Measurements from ENCODE around the gene SNX10. TPM values are rescaled to one million over a fixed set of nuclear protein-coding genes. Genes with fewer than 3 reads are reported as not detected.

Gene SNX10
- total and polyA plus RNA-seq, 11 donors: 0.36 to 22.1 (median 1.1) TPM

DNA sequence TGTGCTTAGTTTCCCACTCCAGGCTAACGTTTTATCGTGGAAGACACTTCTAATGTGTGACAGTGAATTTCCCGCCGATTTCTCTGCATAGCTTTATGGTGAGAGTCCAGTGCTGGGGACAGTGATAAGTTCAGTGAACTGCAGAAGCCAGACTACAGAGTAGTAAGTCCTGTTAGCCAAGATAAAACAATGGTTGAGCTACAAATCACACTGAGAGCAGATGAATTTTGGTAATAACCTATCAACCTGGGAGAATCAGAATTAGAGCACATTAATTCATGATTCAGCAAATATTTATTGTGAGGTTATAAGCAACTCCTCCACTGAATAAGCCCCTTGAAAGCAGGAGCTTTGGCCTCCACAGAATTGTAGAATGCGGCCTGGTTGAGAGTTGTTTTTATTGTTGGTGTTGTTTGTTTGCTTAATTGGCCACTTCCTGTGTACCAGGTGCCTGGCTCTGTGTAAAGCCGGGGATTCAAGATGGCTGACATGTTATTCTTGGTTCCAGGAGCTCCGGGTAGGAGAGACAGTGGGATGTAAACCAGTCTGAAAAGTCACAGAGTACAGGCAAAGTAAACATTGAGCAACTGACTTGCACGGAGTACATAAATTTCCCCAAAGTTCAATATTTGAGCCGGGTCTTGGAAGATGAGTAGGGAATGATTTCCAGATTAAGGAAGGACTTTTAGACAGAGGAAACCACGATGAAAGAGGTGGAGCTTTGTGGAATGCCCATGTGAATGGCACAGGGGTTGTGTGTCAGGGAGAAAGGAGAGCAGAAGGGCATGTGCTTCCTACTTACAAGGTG, 112.7 kb downstream of the SNX10 start:
- H3K9me3 ChIP-seq: peaks cover 0 to 10% (median 0%) of the 10 kb centered on the region in 12 donors
- ATAC-seq (no peak), DNase-seq (no peak)
- WGBS, 4 donors: 87 to 91% (median 88%) methylated on average over 10 of the region's 10 CpGs
- intact Hi-C loops (cut with DNase I): no loop called here
- H3K27ac ChIP-seq: no peak overlapping the region
- no peak overlapping the region for H3K4me3 ChIP-seq
- TF ChIP-seq CTCF (IDR thresholded peaks at IDR 0.05) (no peak), POLR2A (IDR thresholded peaks at IDR 0.05) (no peak)
- H3K4me1 ChIP-seq: peaks cover 0 to 4% (median 0%) of the 10 kb centered on the region in 12 donors
- H3K27me3 ChIP-seq: peaks cover 0 to 9% (median 0%) of the 10 kb centered on the region in 9 donors
- H3K36me3 ChIP-seq: no peaks in the 10 kb centered on the region

GRCh38 chr7:26406433-26406832, 114.8 kb downstream of the SNX10 start:
- ATAC-seq (no peak), DNase-seq (no peak)
- intact Hi-C loops (cut with DNase I): no loop called here
- H3K4me1 ChIP-seq: no peaks in the 10 kb centered on the region
- no peaks in the 10 kb centered on the region for H3K36me3 ChIP-seq
- peaks cover 0 to 8% (median 0%) of the 10 kb centered on the region in 9 donors for H3K27me3 ChIP-seq
- TF ChIP-seq CTCF (IDR thresholded peaks at IDR 0.05): no peak
- no peak for TF ChIP-seq POLR2A (IDR thresholded peaks at IDR 0.05)
- peaks cover 0 to 10% (median 0%) of the 10 kb centered on the region in 12 donors for H3K9me3 ChIP-seq
- H3K4me3 ChIP-seq: no peak overlapping the region
- no peak overlapping the region for H3K27ac ChIP-seq
- WGBS, 4 donors: 93 to 98% (median 95%) methylated on average over 2 of the region's 2 CpGs

- intact Hi-C loops (cut with DNase I): no loop called here
- DNase-seq: no peak
- no peak for ATAC-seq
- Histone ChIP-seq H3K4me3 (no peak overlapping the region), H3K9me3 (peaks cover 0 to 10% (median 0%) of the 10 kb centered on the region in 12 donors), H3K27ac (no peak overlapping the region), H3K4me1 (no peaks in the 10 kb centered on the region), H3K27me3 (peaks cover 0 to 12% (median 0%) of the 10 kb centered on the region in 9 donors), H3K36me3 (no peaks in the 10 kb centered on the region)
- no peak for TF ChIP-seq POLR2A (IDR thresholded peaks at IDR 0.05)
- no peak for TF ChIP-seq CTCF (IDR thresholded peaks at IDR 0.05)
- WGBS, 4 donors: 88 to 90% (median 88%) methylated on average over 5 of the region's 5 CpGs
Observed at GRCh38 chr7:26409661-26410547, 118.2 kb downstream of the SNX10 start.
